ENCODE measurements around the gene SELENOM. TPM values are rescaled to one million over a fixed set of nuclear protein-coding genes. Genes with fewer than 3 reads are reported as not detected.

SELENOM gene
- polyA plus RNA-seq, 1 experiment = 89.0 TPM

GRCh38 chr22:31103111-31103510 is 4.3 kb downstream of the SELENOM start:
- peaks cover 6% of the 10 kb centered on the region; the same call in 1 of the 2 replicates for H3K9me3 ChIP-seq (ENCODE audit: control insufficient read depth, insufficient read depth, low read length)
- TF ChIP-seq CTCF (IDR thresholded peaks at IDR 0.05; ENCODE audit: low read depth, low read length) = no peak
- peak overlapping the region; percentile 98 for H3K27ac ChIP-seq (ENCODE audit: low read depth, low read length)
- DNase-seq (ENCODE audit: low read depth, low spot score) = no peak
- ChIA-PET CTCF (interaction anchor here (0.9 kb wide), 1 partner anchor 340 kb away, joined by 3 read pairs; no protein-coding TSS in a partner anchor), POLR2A (interaction anchor here (0.6 to 2.1 kb wide), 8 partner anchors 9 to 678 kb away, joined by 4 to 18 read pairs (median 6); partner anchors contain the start of genes MORC2, MTFP1, SMTN and TUG1)
- H3K4me3 ChIP-seq (ENCODE audit: low read depth, low read length) = no peak overlapping the region
- H3K27me3 ChIP-seq (ENCODE audit: control insufficient read depth, insufficient read depth, low read length) = no peaks in the 10 kb centered on the region

- peak overlapping the region; percentile 98 for H3K27ac ChIP-seq (ENCODE audit: low read depth, low read length)
- ChIA-PET POLR2A (interaction anchor here (0.6 to 2.1 kb wide), 13 partner anchors 8 to 677 kb away, joined by 3 to 18 read pairs (median 6); partner anchors contain the start of genes MORC2, MTFP1, PIK3IP1 and RNF185), CTCF (interaction anchor here (0.6 to 1.2 kb wide), 4 partner anchors 18 to 339 kb away, joined by 3 to 4 read pairs (median 4); no protein-coding TSS in a partner anchor)
- TF ChIP-seq CTCF (IDR thresholded peaks at IDR 0.05; ENCODE audit: low read depth, low read length) = no peak
- peaks cover 6% of the 10 kb centered on the region; the same call in 1 of the 2 replicates for H3K9me3 ChIP-seq (ENCODE audit: control insufficient read depth, insufficient read depth, low read length)
- no peak overlapping the region for H3K4me3 ChIP-seq (ENCODE audit: low read depth, low read length)
- no peaks in the 10 kb centered on the region for H3K27me3 ChIP-seq (ENCODE audit: control insufficient read depth, insufficient read depth, low read length)
- peak; percentile 95 for DNase-seq (ENCODE audit: low read depth, low spot score)
Measured at GRCh38 chr22:31102441-31103081, 4.8 kb downstream of the SELENOM start.

- ChIA-PET CTCF (interaction anchor here (0.7 kb wide), 1 partner anchor 172 kb away, joined by 4 read pairs; no protein-coding TSS in a partner anchor), POLR2A (interaction anchor here (0.6 to 2.1 kb wide), 2 partner anchors 8 to 12 kb away, joined by 3 to 15 read pairs; no protein-coding TSS in a partner anchor)
- Histone ChIP-seq H3K27me3 (ENCODE audit: control insufficient read depth, insufficient read depth, low read length) (no peaks in the 10 kb centered on the region), H3K27ac (ENCODE audit: low read depth, low read length) (peak overlapping the region; percentile 31), H3K4me3 (ENCODE audit: low read depth, low read length) (no peak overlapping the region), H3K9me3 (ENCODE audit: control insufficient read depth, insufficient read depth, low read length) (no peaks in the 10 kb centered on the region; the same call in 1 of the 2 replicates)
- no peak for DNase-seq (ENCODE audit: low read depth, low spot score)
- no peak for TF ChIP-seq CTCF (IDR thresholded peaks at IDR 0.05; ENCODE audit: low read depth, low read length)
Measured at GRCh38 chr22:31100762-31101525, 6.4 kb downstream of the SELENOM start.

- H3K4me3 ChIP-seq (ENCODE audit: low read depth, low read length) = no peak overlapping the region
- no peak for TF ChIP-seq CTCF (IDR thresholded peaks at IDR 0.05; ENCODE audit: low read depth, low read length)
- ChIA-PET CTCF (interaction anchor here (0.9 to 1.4 kb wide), 2 partner anchors 8 to 152 kb away, joined by 3 to 5 read pairs; partner anchors contain the start of gene SELENOM), POLR2A (interaction anchor here (1.3 to 2.0 kb wide), 2 partner anchors 7 to 15 kb away, joined by 4 to 7 read pairs; partner anchors contain the start of gene SELENOM)
- H3K27ac ChIP-seq (ENCODE audit: low read depth, low read length) = peak overlapping the region; percentile 47
- no peak for DNase-seq (ENCODE audit: low read depth, low spot score)
- no peaks in the 10 kb centered on the region; the same call in 1 of the 2 replicates for H3K9me3 ChIP-seq (ENCODE audit: control insufficient read depth, insufficient read depth, low read length)
- H3K27me3 ChIP-seq (ENCODE audit: control insufficient read depth, insufficient read depth, low read length) = no peaks in the 10 kb centered on the region
Measured at GRCh38 chr22:31099841-31100761, 7.3 kb downstream of the SELENOM start.
